Activated CD4-positive, CD25-positive, alpha-beta regulatory T cell treated with anti-CD3 and anti-CD28 coated beads, Interleukin-2, amount 50 U/mL, for 16 hours (primary cell): ENCODE data around the gene FBXO21.
"Not testable (repeated sequence)": the region's sequence is repeated elsewhere in the genome, so short reads cannot be mapped to it uniquely, and the experiment has no call there.

Experiments
- DNase-seq: peaks from one replicate; pipeline ENCODE4 v3.0.0-alpha.2; 2020; ENCODE audit warnings: low read depth, low spot score

FBXO21 gene

GRCh38 chr12:117109943-117110635 lies 80.2 kb downstream of the FBXO21 start:
- no peak for DNase-seq

- DNase-seq: no peak
These were observed 84.4 kb downstream of the FBXO21 start for GRCh38 chr12:117105902-117106301.

GRCh38 chr12:117104003-117104402 lies 86.3 kb downstream of the FBXO21 start:
- not testable (repeated sequence) for DNase-seq

GRCh38 chr12:117102800-117103181 lies 87.5 kb downstream of the FBXO21 start:
- DNase-seq: no peak

GRCh38 chr12:117101953-117102799 lies 88.1 kb downstream of the FBXO21 start:
- no peak for DNase-seq

GRCh38 chr12:117100851-117101673 lies 89.2 kb downstream of the FBXO21 start:
- no peak for DNase-seq

- no peak for DNase-seq
These were observed 90.0 kb downstream of the FBXO21 start for GRCh38 chr12:117100251-117100650.

GRCh38 chr12:117098361-117099217 lies 91.7 kb downstream of the FBXO21 start:
- DNase-seq: no peak

GRCh38 chr12:117098024-117098360 lies 92.3 kb downstream of the FBXO21 start:
- DNase-seq: no peak

- no peak for DNase-seq
These were observed 93.1 kb downstream of the FBXO21 start for GRCh38 chr12:117097159-117097558.

- DNase-seq: no peak
These were observed 93.7 kb downstream of the FBXO21 start for GRCh38 chr12:117096501-117097042.

- not testable (repeated sequence) for DNase-seq
These were observed 95.1 kb downstream of the FBXO21 start for GRCh38 chr12:117095191-117095590.

- DNase-seq: no peak
These were observed 96.2 kb downstream of the FBXO21 start for GRCh38 chr12:117093918-117094630.

- DNase-seq: no peak
These were observed 96.8 kb downstream of the FBXO21 start for GRCh38 chr12:117093431-117093830.

GRCh38 chr12:117092886-117093285 lies 97.4 kb downstream of the FBXO21 start:
- DNase-seq: no peak

- no peak for DNase-seq
These were observed 97.8 kb downstream of the FBXO21 start for GRCh38 chr12:117092511-117092780.
